DOHH2 (cell line): ENCODE data around the gene TTC39C.

Source experiments
- H3F3A ChIP-seq: fragments of 200-600 bp; sonication (generic), shearing (Covaris generic); 2 replicates; pipeline ENCODE4 v1.6.0; 2016; ENCODE audit warnings: antibody characterized with exemption, mild to moderate bottlenecking; ENCODE audit not compliant: control insufficient read depth, insufficient read depth
- H3K27ac ChIP-seq: fragments of 200-600 bp; sonication (generic); 2 replicates; pipeline ENCODE4 v1.5.1; 2014; ENCODE audit warnings: low read depth, mild to moderate bottlenecking, low read length, moderate library complexity
- H3K27me3 ChIP-seq: fragments of 200-600 bp; sonication (generic); 2 replicates; pipeline ENCODE4 v1.6.1; 2014; ENCODE audit warnings: mild to moderate bottlenecking, low read length, mixed read lengths; ENCODE audit not compliant: control insufficient read depth
- H3K36me3 ChIP-seq: fragments of 200-600 bp; sonication (generic); 2 replicates; pipeline ENCODE4 v1.6.1; 2014; ENCODE audit warnings: mild to moderate bottlenecking, low read length, moderate library complexity, mixed read lengths; ENCODE audit not compliant: control insufficient read depth
- H3K4me1 ChIP-seq: fragments of 200-600 bp; sonication (generic); 2 replicates; pipeline ENCODE4 v1.6.1; 2014; ENCODE audit warnings: mild to moderate bottlenecking, low read length, mixed read lengths; ENCODE audit not compliant: control insufficient read depth
- H3K4me2 ChIP-seq: fragments of 200-600 bp; sonication (generic); 2 replicates; pipeline ENCODE4 v1.6.0; 2014; ENCODE audit warnings: mild to moderate bottlenecking, low read length, moderate library complexity
- H3K4me3 ChIP-seq: fragments of 200-600 bp; sonication (generic); 2 replicates; pipeline ENCODE4 v1.5.1; 2014; ENCODE audit warnings: mild to moderate bottlenecking, low read length, mixed read lengths
- H3K79me2 ChIP-seq: fragments of 200-600 bp; sonication (generic); 2 replicates; pipeline ENCODE4 v1.6.1; 2014; ENCODE audit warnings: mild to moderate bottlenecking, low read length, mixed read lengths; ENCODE audit not compliant: control insufficient read depth
- H3K9me2 ChIP-seq: fragments of 200-600 bp; sonication (generic); replicated peaks from 2 replicates; pipeline ENCODE4 v1.6.1; 2014; ENCODE audit warnings: mild to moderate bottlenecking, low read length, mixed read lengths; ENCODE audit not compliant: control insufficient read depth
- H3K9me3 ChIP-seq: fragments of 200-600 bp; sonication (generic); 2 replicates; pipeline ENCODE4 v1.6.1; 2014; ENCODE audit warnings: antibody characterized with exemption, low read length, mixed read lengths; ENCODE audit not compliant: control insufficient read depth, insufficient read depth
- H4K20me1 ChIP-seq: fragments of 200-600 bp; sonication (generic); 2 replicates; pipeline ENCODE4 v1.6.0; 2014; ENCODE audit warnings: low read depth, mild to moderate bottlenecking, antibody characterized with exemption, low read length, moderate library complexity; ENCODE audit not compliant: control insufficient read depth, insufficient read depth
- CTCF ChIP-seq: fragments of 200-600 bp; sonication (generic); IDR thresholded peaks from one replicate; pipeline ENCODE4 v1.5.1; 2014; ENCODE audit warnings: antibody characterized with exemption, mild to moderate bottlenecking, low read depth, low read length; ENCODE audit not compliant: poor library complexity, severe bottlenecking
- EZH2phosphoT487 ChIP-seq: fragments of 200-600 bp; sonication (generic); IDR thresholded peaks from 2 replicates; pipeline ENCODE4 v1.6.1; 2017; ENCODE audit warnings: borderline replicate concordance, mild to moderate bottlenecking, antibody characterized with exemption, low read length, moderate library complexity, mixed read lengths

The TTC39C gene

GRCh38 chr18:24023185-24023814 is 8.7 kb downstream of the TTC39C start:
- H3K4me3 ChIP-seq, result no peak overlapping the region
- no peak for TF ChIP-seq EZH2phosphoT487
- TF ChIP-seq CTCF, result peak; percentile 18
- H3F3A ChIP-seq, result peaks cover 11% of the 10 kb centered on the region; the same call in 1 of the 2 replicates
- no peak overlapping the region for H3K4me2 ChIP-seq
- H3K27me3 ChIP-seq, result no peaks in the 10 kb centered on the region
- H3K4me1 ChIP-seq, result peaks cover 39% of the 10 kb centered on the region
- H3K9me2 ChIP-seq, result no peaks in the 10 kb centered on the region
- peaks cover 57% of the 10 kb centered on the region for H3K36me3 ChIP-seq
- H4K20me1 ChIP-seq, result peaks cover 35% of the 10 kb centered on the region
- H3K27ac ChIP-seq, result no peak overlapping the region
- no peaks in the 10 kb centered on the region for H3K9me3 ChIP-seq
- peaks cover 98% of the 10 kb centered on the region for H3K79me2 ChIP-seq

GRCh38 chr18:24024425-24024824 is 9.9 kb downstream of the TTC39C start:
- Histone ChIP-seq H3K4me1 (peaks cover 27% of the 10 kb centered on the region), H3K4me3 (no peak overlapping the region), H3K9me2 (no peaks in the 10 kb centered on the region), H4K20me1 (peaks cover 25% of the 10 kb centered on the region), H3K36me3 (peaks cover 47% of the 10 kb centered on the region), H3K27me3 (no peaks in the 10 kb centered on the region), H3K4me2 (no peak overlapping the region), H3K9me3 (no peaks in the 10 kb centered on the region), H3K27ac (no peak overlapping the region), H3F3A (peaks cover 5% of the 10 kb centered on the region; the same call in 1 of the 2 replicates), H3K79me2 (peaks cover 96% of the 10 kb centered on the region)
- TF ChIP-seq EZH2phosphoT487 (no peak), CTCF (no peak)

- Histone ChIP-seq H3K4me1 (peaks cover 7% of the 10 kb centered on the region), H3K9me3 (no peaks in the 10 kb centered on the region), H3K4me3 (no peak overlapping the region), H3K27me3 (no peaks in the 10 kb centered on the region), H3F3A (no peaks in the 10 kb centered on the region), H3K9me2 (no peaks in the 10 kb centered on the region), H3K79me2 (peaks cover 96% of the 10 kb centered on the region), H3K36me3 (peaks cover 31% of the 10 kb centered on the region), H4K20me1 (peaks cover 9% of the 10 kb centered on the region), H3K4me2 (no peak overlapping the region), H3K27ac (no peak overlapping the region)
- no peak for TF ChIP-seq CTCF
- TF ChIP-seq EZH2phosphoT487, result no peak
These were observed 11.9 kb downstream of the TTC39C start for GRCh38 chr18:24026457-24026856.
